Epithelial cell of esophagus (primary cell): ENCODE data around the gene ZFPM1.
"Not testable (repeated sequence)": the region's sequence is repeated elsewhere in the genome, so short reads cannot be mapped to it uniquely, and the experiment has no call there.

ENCODE experiments used
- DNase-seq: peaks from one replicate; pipeline ENCODE4 v3.0.0; 2010; ENCODE audit warnings: low read depth
- H3K4me3 ChIP-seq: 2 replicates; pipeline ENCODE4 v1.5.1; 2011; ENCODE audit warnings: mild to moderate bottlenecking, low read length, control low read depth
- CTCF ChIP-seq: IDR thresholded peaks from 2 replicates; pipeline ENCODE4 v1.5.1; 2011; ENCODE audit warnings: low read depth, mild to moderate bottlenecking, low read length, control low read depth, inconsistent platforms; ENCODE audit not compliant: insufficient read depth; ENCODE audit errors: missing control alignments

The ZFPM1 gene

GRCh38 chr16:88407807-88408206 is 45.3 kb upstream of the ZFPM1 start:
- DNase-seq, result no peak
- no peak overlapping the region for H3K4me3 ChIP-seq
- TF ChIP-seq CTCF, result no peak

GRCh38 chr16:88408561-88409142 is 44.4 kb upstream of the ZFPM1 start:
- TF ChIP-seq CTCF, result no peak
- no peak for DNase-seq
- H3K4me3 ChIP-seq, result no peak overlapping the region

GRCh38 chr16:88409296-88410065 is 43.6 kb upstream of the ZFPM1 start:
- TF ChIP-seq CTCF, result no peak
- no peak for DNase-seq
- no peak overlapping the region for H3K4me3 ChIP-seq

GRCh38 chr16:88410297-88410968 is 42.6 kb upstream of the ZFPM1 start:
- DNase-seq, H3K4me3 ChIP-seq: not testable (repeated sequence)

GRCh38 chr16:88411951-88412576 is 41.0 kb upstream of the ZFPM1 start:
- no peak overlapping the region for H3K4me3 ChIP-seq
- DNase-seq, result no peak
- no peak for TF ChIP-seq CTCF

- DNase-seq, result no peak
- no peak for TF ChIP-seq CTCF
- no peak overlapping the region for H3K4me3 ChIP-seq
Observed at GRCh38 chr16:88412766-88413165, 40.3 kb upstream of the ZFPM1 start.

GRCh38 chr16:88413231-88413630 is 39.8 kb upstream of the ZFPM1 start:
- TF ChIP-seq CTCF, result no peak
- no peak overlapping the region for H3K4me3 ChIP-seq
- DNase-seq, result no peak
